Stimulated activated CD8-positive, alpha-beta memory T cell treated with anti-CD3 and anti-CD28 coated beads, Interleukin-4, amount 100 ng/mL, for 24 hours (primary cell): ENCODE results near the gene POTEB.
"Not testable (repeated sequence)": the region's sequence is repeated elsewhere in the genome, so short reads cannot be mapped to it uniquely, and the experiment has no call there.

Source experiments
- DNase-seq: peaks from one replicate; pipeline ENCODE4 v3.0.0-alpha.2; 2020; ENCODE audit warnings: low read depth

Gene POTEB

DNA sequence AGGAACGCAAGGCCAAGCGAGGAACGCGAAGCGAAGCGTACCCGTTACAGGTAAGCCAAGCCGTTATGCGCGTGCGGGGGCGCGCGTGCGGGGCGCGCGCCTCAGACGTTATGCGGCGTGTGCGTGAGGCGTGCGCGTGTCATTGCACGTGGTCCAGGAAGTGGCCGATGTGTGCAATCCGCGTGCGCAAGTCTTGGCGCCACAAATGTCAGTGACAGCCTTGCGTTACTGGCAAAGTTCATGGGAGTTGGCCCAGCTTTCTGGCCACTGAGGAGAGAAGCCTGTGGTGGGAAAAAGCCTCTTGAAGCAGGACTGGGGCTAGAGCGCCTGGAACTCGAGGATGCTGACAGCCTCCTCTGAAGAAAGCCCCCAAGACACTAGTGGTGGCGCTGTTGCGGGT, at the start of gene POTEB:
POTEB (minus strand) TSS at position 101 of the 400 bp plus-strand sequence. CDS start 489 bp downstream, outside the sequence.
- DNase-seq, result not testable (repeated sequence)

DNA sequence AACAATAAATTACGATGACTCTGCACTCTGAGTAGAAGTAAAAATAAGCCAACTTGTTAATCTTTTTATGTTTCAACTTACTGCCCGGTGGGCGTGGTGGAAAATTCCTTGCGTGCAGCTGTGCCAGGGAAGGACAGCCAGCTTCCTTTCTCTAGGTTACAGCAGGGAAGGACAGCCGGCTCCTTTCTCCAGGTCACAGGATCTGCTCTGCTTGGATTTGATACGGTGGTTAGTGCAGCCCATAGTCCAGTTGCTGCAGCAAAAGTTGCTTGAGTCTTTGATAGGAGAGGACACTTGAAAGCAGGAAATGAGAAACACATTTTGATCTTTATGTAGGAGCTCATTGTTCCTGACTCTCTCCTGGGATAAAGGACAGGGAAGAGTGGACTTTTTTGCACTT, 13.4 kb upstream of the POTEB start:
- DNase-seq, result not testable (repeated sequence)

DNA sequence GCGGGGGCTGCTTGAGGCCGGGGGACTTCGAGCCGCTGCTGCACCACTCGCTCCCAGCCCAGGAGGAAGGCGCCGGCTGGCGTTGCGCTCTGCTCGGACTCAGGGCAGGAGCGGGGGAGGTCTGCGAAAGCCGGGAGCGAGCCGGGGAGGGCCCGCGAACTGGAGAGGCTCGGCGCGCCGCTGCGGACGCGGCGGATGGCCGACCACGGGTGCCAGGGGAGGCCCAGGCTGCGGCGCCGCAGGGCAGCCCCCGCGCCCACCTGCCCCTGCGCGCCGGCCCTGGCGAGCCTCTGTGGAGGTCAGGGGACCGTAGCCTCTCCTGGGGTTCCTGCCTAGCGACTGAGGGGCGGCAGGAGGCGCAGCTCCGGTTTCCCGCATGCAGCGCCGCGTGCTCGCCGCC, 12.0 kb upstream of the POTEB start:
- not testable (repeated sequence) for DNase-seq

DNA sequence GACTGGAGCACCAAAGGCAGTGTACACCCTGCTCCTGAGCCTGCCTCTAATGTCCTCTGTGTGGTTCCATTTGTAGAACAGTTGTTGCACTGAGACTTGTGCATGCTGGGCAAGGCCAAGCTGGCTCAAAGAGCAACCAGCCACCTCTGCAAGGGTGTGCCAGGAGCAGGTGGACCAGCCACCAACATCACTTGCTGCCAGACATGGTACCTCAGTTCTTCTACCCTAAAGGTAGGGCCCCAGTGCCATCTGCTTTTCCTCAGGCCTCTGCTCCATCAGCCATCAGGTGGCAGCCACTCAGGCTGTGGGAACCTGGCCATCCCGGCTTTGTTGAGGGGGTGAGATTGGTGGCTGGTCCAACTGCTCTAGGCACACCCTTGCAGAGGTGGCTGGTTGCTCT, 38.7 kb downstream of the POTEB start:
- not testable (repeated sequence) for DNase-seq
